ENCODE data around the gene TDRD12.

DNA sequence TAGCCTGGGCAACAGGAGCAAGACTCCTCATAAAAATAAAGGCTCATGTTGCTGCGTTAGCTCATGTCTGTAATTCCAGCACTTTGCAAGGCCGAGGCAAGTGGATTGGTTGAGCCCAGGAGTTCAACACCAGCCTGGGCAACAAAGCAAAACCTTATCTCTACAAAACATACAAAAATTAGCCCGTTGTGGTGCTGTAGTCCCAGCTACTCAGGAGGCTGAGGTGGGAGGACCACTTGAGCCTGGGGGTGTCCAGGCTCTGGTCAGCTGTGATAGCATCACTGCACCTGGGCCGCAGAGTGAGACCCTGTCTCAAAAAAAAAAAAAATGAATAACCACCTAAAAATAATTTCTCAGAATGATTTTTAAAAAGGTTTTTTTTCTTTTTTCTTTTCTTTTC is 31.9 kb upstream of the TDRD12 start:
- TF ChIP-seq ATF2 (tag by site-specific recombination; IDR thresholded peaks at IDR 0.05; ENCODE audit: low read depth) (no peak), ZNF138 (tag by site-specific recombination; IDR thresholded peaks at IDR 0.05; ENCODE audit: borderline replicate concordance) (no peak), MEIS1 (CRISPR knock-in tag; IDR thresholded peaks at IDR 0.05; ENCODE audit: borderline replicate concordance) (no peak), PBX3 (CRISPR knock-in tag; IDR thresholded peaks at IDR 0.05) (no peak), ZNF146 (tag by site-specific recombination; IDR thresholded peaks at IDR 0.05) (no peak), ZNF292 (tag by site-specific recombination; IDR thresholded peaks at IDR 0.05; ENCODE audit: borderline replicate concordance, low read depth) (no peak)
- TF ChIP-seq, protein P1, sequence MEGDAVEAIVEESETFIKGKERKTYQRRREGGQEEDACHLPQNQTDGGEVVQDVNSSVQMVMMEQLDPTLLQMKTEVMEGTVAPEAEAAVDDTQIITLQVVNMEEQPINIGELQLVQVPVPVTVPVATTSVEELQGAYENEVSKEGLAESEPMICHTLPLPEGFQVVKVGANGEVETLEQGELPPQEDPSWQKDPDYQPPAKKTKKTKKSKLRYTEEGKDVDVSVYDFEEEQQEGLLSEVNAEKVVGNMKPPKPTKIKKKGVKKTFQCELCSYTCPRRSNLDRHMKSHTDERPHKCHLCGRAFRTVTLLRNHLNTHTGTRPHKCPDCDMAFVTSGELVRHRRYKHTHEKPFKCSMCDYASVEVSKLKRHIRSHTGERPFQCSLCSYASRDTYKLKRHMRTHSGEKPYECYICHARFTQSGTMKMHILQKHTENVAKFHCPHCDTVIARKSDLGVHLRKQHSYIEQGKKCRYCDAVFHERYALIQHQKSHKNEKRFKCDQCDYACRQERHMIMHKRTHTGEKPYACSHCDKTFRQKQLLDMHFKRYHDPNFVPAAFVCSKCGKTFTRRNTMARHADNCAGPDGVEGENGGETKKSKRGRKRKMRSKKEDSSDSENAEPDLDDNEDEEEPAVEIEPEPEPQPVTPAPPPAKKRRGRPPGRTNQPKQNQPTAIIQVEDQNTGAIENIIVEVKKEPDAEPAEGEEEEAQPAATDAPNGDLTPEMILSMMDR (tag by site-specific recombination; IDR thresholded peaks at IDR 0.05): no peak
